CD4-positive, alpha-beta T cell (primary cell): ENCODE measurements around the gene TACR1. TPM values are rescaled to one million over a fixed set of nuclear protein-coding genes. Genes with fewer than 3 reads are reported as not detected.

Source experiments
- ATAC-seq: fragments of 200-7000 bp; cut with Tn5 transposase; one replicate; pipeline ENCODE4 v1.10.0; 2022; ENCODE audit warnings: mild to moderate bottlenecking; ENCODE audit not compliant: poor library complexity
- CTCF ChIA-PET: fragments of 350-600 bp; sonication (Branson Sonifier 250); formaldehyde crosslinking; loops from one replicate; lab custom pipeline; 2021; ENCODE audit warnings: antibody characterized with exemption, inconsistent platforms; lab: Charles Lee
- POLR2A ChIA-PET: fragments of 350-600 bp; sonication (Branson Sonifier 250); formaldehyde crosslinking; loops from one replicate; lab custom pipeline; 2021; ENCODE audit warnings: antibody characterized with exemption, inconsistent platforms; lab: Charles Lee
- DNase-seq, 14 experiments: peaks; one replicate each; pipeline ENCODE4 v3.0.0-alpha.2; 2013 to 2020; ENCODE audit warnings: mixed read lengths in 2 of 14
- H3K27ac ChIP-seq, 2 donors: one replicate each; pipeline versions ENCODE4 v1.5.1 to v1.7.0; 2013; ENCODE audit warnings: low read length in 2 of 2, low read depth in 1 of 2, mild to moderate bottlenecking in 1 of 2
- H3K27me3 ChIP-seq, 2 experiments: 1 replicate in 1 of 2; 2 replicates in 1 of 2; pipeline versions ENCODE4 v1.6.1 to v1.7.0; 2013; ENCODE audit warnings: low read length in 2 of 2, control low read depth in 1 of 2, mild to moderate bottlenecking in 1 of 2, moderate library complexity in 1 of 2; ENCODE audit not compliant: insufficient read depth in 2 of 2, control insufficient read depth in 1 of 2
- H3K36me3 ChIP-seq: one replicate; pipeline ENCODE4 v1.6.1; 2013; ENCODE audit warnings: low read length, control low read depth; ENCODE audit not compliant: insufficient read depth
- H3K4me1 ChIP-seq: one replicate; pipeline ENCODE4 v1.6.1; 2013; ENCODE audit warnings: low read length, control low read depth; ENCODE audit not compliant: insufficient read depth
- H3K4me3 ChIP-seq: one replicate; pipeline ENCODE4 v1.5.1; 2013; ENCODE audit warnings: mild to moderate bottlenecking, low read length, moderate library complexity
- H3K9me3 ChIP-seq, 2 experiments: 1 replicate in 1 of 2; 2 replicates in 1 of 2; pipeline versions ENCODE4 v1.6.1 to v1.7.0; 2013; ENCODE audit warnings: low read length in 2 of 2, mild to moderate bottlenecking in 2 of 2, control low read depth in 1 of 2, moderate library complexity in 1 of 2; ENCODE audit not compliant: control insufficient read depth in 1 of 2, insufficient read depth in 1 of 2
- H3K27ac Mint-ChIP-seq: one replicate; pipeline ENCODE4 v1.8.0; 2020; ENCODE audit warnings: mixed read lengths
- H3K27me3 Mint-ChIP-seq: one replicate; pipeline ENCODE4 v1.8.0; 2021; ENCODE audit warnings: mixed read lengths
- H3K36me3 Mint-ChIP-seq: one replicate; pipeline ENCODE4 v1.8.0; 2021; ENCODE audit warnings: low read depth, mixed read lengths
- H3K4me1 Mint-ChIP-seq: one replicate; pipeline ENCODE4 v1.8.0; 2021; ENCODE audit warnings: low read depth, mixed read lengths
- H3K4me3 Mint-ChIP-seq: one replicate; pipeline ENCODE4 v1.8.0; 2020; ENCODE audit warnings: mild to moderate bottlenecking, mixed read lengths
- H3K9me3 Mint-ChIP-seq: one replicate; pipeline ENCODE4 v1.8.0; 2020; ENCODE audit warnings: mixed read lengths
- intact Hi-C, 2 experiments: fragments of 100-400 bp; cut with DNase I in 1 of 2; cut with micrococcal nuclease in 1 of 2; formaldehyde crosslinking; loops; one replicate each; pipeline versions ENCODE4 v1.15.1 to v1.9.0; 2023 to 2025; cut with DNase I, micrococcal nuclease
- total RNA-seq, 174 experiments: library from RNA in 2 of 174; stranded (reverse) in 2 of 174; gene quantifications; one replicate each; pipeline ENCODE4 v1.2.3 and lab custom pipeline; 2021 to 2026
- TF ChIP-seq, protein P1 (sequence below): fragments of 200-600 bp; IDR thresholded peaks from one replicate; pipeline ENCODE4 v1.8.0; 2022; ENCODE audit warnings: antibody characterized with exemption, mild to moderate bottlenecking

TACR1 gene
- total RNA-seq, 2 experiments from 2014 or later, result 0.14 TPM; not detected in 1

DNA sequence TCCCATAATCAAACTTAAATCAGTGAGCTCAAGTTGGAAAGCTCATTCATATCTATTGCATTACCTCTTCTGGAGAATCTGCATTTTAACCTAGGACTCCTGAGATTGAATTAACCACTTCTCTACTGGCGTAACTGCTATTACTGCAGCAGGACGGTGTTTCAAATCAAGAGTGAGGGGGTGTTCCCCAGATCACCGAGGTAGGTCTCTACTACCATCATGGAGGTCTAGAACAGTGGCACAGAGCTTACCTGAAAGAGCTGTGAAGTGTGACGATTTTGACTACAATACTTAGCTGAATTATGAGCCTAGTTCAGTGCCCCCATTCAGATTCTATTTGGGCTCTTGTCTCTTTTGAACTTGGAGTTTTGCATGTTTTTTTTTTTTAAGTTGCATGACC is 121.4 kb downstream of the TACR1 start:
- no peak overlapping the region for H3K4me3 Mint-ChIP-seq
- no peak overlapping the region for H3K4me3 ChIP-seq
- no peaks in the 10 kb centered on the region for H3K4me1 ChIP-seq
- TF ChIP-seq, protein P1, sequence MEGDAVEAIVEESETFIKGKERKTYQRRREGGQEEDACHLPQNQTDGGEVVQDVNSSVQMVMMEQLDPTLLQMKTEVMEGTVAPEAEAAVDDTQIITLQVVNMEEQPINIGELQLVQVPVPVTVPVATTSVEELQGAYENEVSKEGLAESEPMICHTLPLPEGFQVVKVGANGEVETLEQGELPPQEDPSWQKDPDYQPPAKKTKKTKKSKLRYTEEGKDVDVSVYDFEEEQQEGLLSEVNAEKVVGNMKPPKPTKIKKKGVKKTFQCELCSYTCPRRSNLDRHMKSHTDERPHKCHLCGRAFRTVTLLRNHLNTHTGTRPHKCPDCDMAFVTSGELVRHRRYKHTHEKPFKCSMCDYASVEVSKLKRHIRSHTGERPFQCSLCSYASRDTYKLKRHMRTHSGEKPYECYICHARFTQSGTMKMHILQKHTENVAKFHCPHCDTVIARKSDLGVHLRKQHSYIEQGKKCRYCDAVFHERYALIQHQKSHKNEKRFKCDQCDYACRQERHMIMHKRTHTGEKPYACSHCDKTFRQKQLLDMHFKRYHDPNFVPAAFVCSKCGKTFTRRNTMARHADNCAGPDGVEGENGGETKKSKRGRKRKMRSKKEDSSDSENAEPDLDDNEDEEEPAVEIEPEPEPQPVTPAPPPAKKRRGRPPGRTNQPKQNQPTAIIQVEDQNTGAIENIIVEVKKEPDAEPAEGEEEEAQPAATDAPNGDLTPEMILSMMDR, result no peak
- no peaks in the 10 kb centered on the region for H3K36me3 ChIP-seq
- no peaks in the 10 kb centered on the region for H3K4me1 Mint-ChIP-seq
- H3K27me3 ChIP-seq, result no peaks in the 10 kb centered on the region
- CTCF ChIA-PET, result no interaction called here
- intact Hi-C loops, result no loop called here
- H3K9me3 Mint-ChIP-seq, result peaks cover 4% of the 10 kb centered on the region
- DNase-seq (no peak), ATAC-seq (no peak)
- no peaks in the 10 kb centered on the region for H3K9me3 ChIP-seq
- peaks cover 4% of the 10 kb centered on the region for H3K36me3 Mint-ChIP-seq
- H3K27ac Mint-ChIP-seq, result no peak overlapping the region
- POLR2A ChIA-PET, result no interaction called here
- no peak overlapping the region for H3K27ac ChIP-seq
- H3K27me3 Mint-ChIP-seq, result no peaks in the 10 kb centered on the region

DNA sequence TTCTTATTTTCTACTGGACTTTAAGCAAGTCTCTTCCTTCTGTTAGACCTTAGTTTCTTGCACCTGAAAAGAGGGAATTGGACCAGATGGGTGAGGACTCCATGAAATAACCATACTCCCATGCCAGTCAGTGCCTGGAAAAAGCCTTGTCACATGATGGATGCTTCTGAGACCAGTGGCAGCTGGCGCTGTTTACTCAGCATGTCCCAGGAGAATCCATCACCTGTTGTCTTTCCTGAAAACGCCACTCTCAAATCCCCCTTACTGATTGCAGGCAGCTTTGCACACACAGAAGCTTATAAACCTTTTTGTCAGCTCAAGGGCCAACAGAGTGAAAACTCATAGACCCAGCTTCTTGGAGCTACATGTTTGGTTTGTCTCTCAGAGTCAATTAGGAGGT is 123.2 kb downstream of the TACR1 start:
- H3K4me3 ChIP-seq, result no peak overlapping the region
- H3K4me3 Mint-ChIP-seq, result no peak overlapping the region
- ATAC-seq, result no peak
- DNase-seq, result no peak
- H3K27ac ChIP-seq, result no peak overlapping the region
- no peaks in the 10 kb centered on the region for H3K4me1 Mint-ChIP-seq
- ChIA-PET CTCF (no interaction called here), POLR2A (no interaction called here)
- H3K9me3 ChIP-seq, result no peaks in the 10 kb centered on the region
- no peaks in the 10 kb centered on the region for H3K27me3 Mint-ChIP-seq
- intact Hi-C loops, result no loop called here
- no peaks in the 10 kb centered on the region for H3K9me3 Mint-ChIP-seq
- H3K4me1 ChIP-seq, result no peaks in the 10 kb centered on the region
- H3K36me3 Mint-ChIP-seq, result no peaks in the 10 kb centered on the region
- H3K27me3 ChIP-seq, result no peaks in the 10 kb centered on the region
- no peak overlapping the region for H3K27ac Mint-ChIP-seq
- TF ChIP-seq, protein P1, result no peak
- H3K36me3 ChIP-seq, result no peaks in the 10 kb centered on the region

DNA sequence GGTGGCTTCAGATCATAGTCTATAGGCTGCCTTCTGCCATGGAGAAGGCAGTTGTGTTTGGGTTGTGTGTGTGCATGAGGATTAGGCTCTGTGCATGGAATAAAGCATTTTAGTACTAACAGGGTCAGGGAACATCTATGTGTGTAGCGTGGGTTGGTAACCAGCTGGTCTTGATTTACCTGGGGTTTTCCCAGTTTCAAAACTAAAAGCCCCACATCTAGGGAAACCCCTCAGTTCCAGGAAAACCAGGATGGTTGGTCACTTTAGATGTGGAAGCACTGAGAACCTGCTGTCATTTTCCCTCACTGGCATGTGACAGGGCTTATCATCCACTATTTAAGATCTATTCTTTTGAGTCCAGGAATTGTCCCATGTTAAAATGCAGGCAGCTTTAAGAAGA is 124.6 kb downstream of the TACR1 start:
- ATAC-seq (no peak), DNase-seq (no peak)
- CTCF ChIA-PET, result no interaction called here
- no peak overlapping the region for H3K4me3 ChIP-seq
- no peaks in the 10 kb centered on the region for H3K36me3 ChIP-seq
- TF ChIP-seq, protein P1, result no peak
- H3K4me1 ChIP-seq, result no peaks in the 10 kb centered on the region
- Mint-ChIP-seq H3K36me3 (no peaks in the 10 kb centered on the region), H3K27me3 (no peaks in the 10 kb centered on the region), H3K27ac (no peak overlapping the region), H3K4me1 (no peaks in the 10 kb centered on the region), H3K9me3 (no peaks in the 10 kb centered on the region), H3K4me3 (no peak overlapping the region)
- POLR2A ChIA-PET, result no interaction called here
- intact Hi-C loops, result no loop called here
- no peaks in the 10 kb centered on the region for H3K9me3 ChIP-seq
- no peak overlapping the region for H3K27ac ChIP-seq
- H3K27me3 ChIP-seq, result no peaks in the 10 kb centered on the region
